ENCODE results near the gene GPR158. TPM values are rescaled to one million over a fixed set of nuclear protein-coding genes. Genes with fewer than 3 reads are reported as not detected.

The GPR158 gene
- total RNA-seq, 1 experiment from 2014 or later: 0.24 TPM

DNA sequence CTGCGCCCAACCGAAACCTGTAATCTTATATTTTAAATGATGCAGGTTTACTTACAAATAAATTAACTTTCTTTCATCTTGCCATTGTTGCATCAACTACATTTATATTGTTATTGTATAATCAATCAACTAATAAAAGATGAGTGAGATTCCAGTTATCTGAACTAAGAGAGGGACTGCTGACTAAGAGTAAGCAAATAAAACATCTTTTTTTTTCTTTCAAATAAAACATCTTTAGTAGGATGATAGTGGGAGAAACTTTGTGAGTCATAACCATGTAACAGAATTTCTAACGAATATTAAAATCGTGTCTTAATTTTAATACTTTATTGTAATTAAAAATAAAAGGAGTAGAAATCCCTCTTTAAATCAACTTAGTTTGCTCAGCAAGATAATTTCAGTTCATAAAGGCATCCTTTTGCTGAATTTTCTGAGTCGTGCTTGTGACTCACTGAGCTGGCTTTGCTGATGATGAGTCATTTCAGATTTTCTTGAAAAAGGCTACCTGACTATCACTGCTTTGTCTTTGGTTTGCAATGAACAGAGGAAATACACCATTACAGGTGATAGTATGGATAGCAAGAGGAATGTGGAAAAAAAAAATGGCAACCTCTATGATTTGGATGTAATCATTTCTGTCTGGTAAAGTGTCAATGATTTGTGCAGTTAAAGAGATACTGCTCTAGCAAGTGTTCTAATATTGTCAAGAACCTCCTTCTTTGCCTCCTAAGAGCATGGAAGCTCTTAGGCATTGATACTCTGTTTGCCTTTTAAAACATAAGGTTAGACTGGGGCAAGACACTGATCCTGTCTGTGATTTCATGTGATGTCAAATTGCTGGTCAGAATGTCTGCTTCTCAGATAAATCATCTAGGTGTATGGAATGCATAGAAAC lies 119.5 kb downstream of the GPR158 start:
- no peaks in the 10 kb centered on the region for H3K4me1 ChIP-seq (ENCODE audit: insufficient read depth, low read length)
- no peak overlapping the region for H2BK12ac ChIP-seq (ENCODE audit: insufficient read length, low read depth, low read length)
- Mint-ChIP-seq H3K4me3 (no peak overlapping the region), H3K9me3 (peaks cover 0 to 2% of the 10 kb centered on the region in 2 experiments; a peak in 1 of 5 replicates), H3K27ac (no peak overlapping the region), H3K4me1 (no peaks in the 10 kb centered on the region), H3K27me3 (ENCODE audit: low read depth) (no peaks in the 10 kb centered on the region), H3K36me3 (ENCODE audit: insufficient read depth in 1 of 3, low read depth in 3 of 3) (0 out of 7 replicates have a peak, but pooled peaks cover 0 to 2% (median 0%) of the 10 kb centered on the region in 3 experiments)
- H3K9me3 ChIP-seq (ENCODE audit: control insufficient read depth, low read depth, low read length): no peaks in the 10 kb centered on the region
- H2AK5ac ChIP-seq (ENCODE audit: insufficient read length, low read length): no peak overlapping the region
- H3K27ac ChIP-seq (ENCODE audit: insufficient read length, low read depth, low read length): no peak overlapping the region
- no peaks in the 10 kb centered on the region for H3K79me1 ChIP-seq (ENCODE audit: insufficient read depth, low read depth, low read length, poor library complexity, severe bottlenecking)
- H4K20me1 ChIP-seq (ENCODE audit: control insufficient read depth, insufficient read depth, insufficient read length): no peaks in the 10 kb centered on the region
- no peak overlapping the region for H2AFZ ChIP-seq (ENCODE audit: low read length)
- H3K23ac ChIP-seq (ENCODE audit: insufficient read length, low read depth, low read length): no peak overlapping the region
- no peak overlapping the region for H3K9ac ChIP-seq (ENCODE audit: extremely low read depth, insufficient read length, low read length)
- TF ChIP-seq CTCF (conservative IDR thresholded peaks at IDR 0.05): no peak
- no peak overlapping the region for H2BK120ac ChIP-seq (ENCODE audit: low read depth, low read length, poor library complexity, severe bottlenecking)
- WGBS (ENCODE audit: extremely low coverage, insufficient read length, low lambda C conversion rate): no CpG with 5 or more reads among the region's 5 CpGs
- no peak overlapping the region for H2BK15ac ChIP-seq (ENCODE audit: low read depth, low read length)
- H3K56ac ChIP-seq (ENCODE audit: insufficient read length, low read depth, low read length): no peak overlapping the region
- H2BK20ac ChIP-seq (ENCODE audit: low read depth, low read length, poor library complexity, severe bottlenecking): no peak overlapping the region
- no peak overlapping the region for H4K91ac ChIP-seq (ENCODE audit: insufficient read length, low read depth, low read length)
- no peak overlapping the region for H3K18ac ChIP-seq (ENCODE audit: insufficient read length, low read depth, low read length)
- no peak overlapping the region for H3K14ac ChIP-seq (ENCODE audit: insufficient read depth, low read length)
- H3K23me2 ChIP-seq (ENCODE audit: insufficient read length, low read depth, low read length, poor library complexity, severe bottlenecking): no peaks in the 10 kb centered on the region
- H4K8ac ChIP-seq (replicated peaks; ENCODE audit: insufficient read length, low read depth, low read length): no peak overlapping the region
- H3K27me3 ChIP-seq (ENCODE audit: insufficient read depth, low read length): no peaks in the 10 kb centered on the region
- no peak overlapping the region for H3T11ph ChIP-seq (ENCODE audit: low read length)
- no peak overlapping the region for H4K5ac ChIP-seq (ENCODE audit: insufficient read length, low read depth, low read length)
- no peak for DNase-seq
- no peak overlapping the region for H2BK5ac ChIP-seq (ENCODE audit: insufficient read length, low read length)
- no peak overlapping the region for H3K4ac ChIP-seq (ENCODE audit: low read depth, low read length)
- H3K4me2 ChIP-seq (ENCODE audit: insufficient read depth, insufficient read length, low read length): no peak overlapping the region
- H3K79me2 ChIP-seq (ENCODE audit: insufficient read depth, low read length): no peaks in the 10 kb centered on the region
